Femur (tissue), 1 donor: Measurements from ENCODE around the gene SELE.

ENCODE experiments used
- DNase-seq: peaks from one replicate; pipeline ENCODE4 v3.0.0-alpha.2; 2017

SELE gene

GRCh38 chr1:169681140-169681539 lies 52.7 kb downstream of the SELE start:
- no peak for DNase-seq

- DNase-seq = no peak
These were observed 53.4 kb downstream of the SELE start for GRCh38 chr1:169680377-169681019.

- no peak for DNase-seq
These were observed 54.2 kb downstream of the SELE start for GRCh38 chr1:169679692-169680091.

DNA sequence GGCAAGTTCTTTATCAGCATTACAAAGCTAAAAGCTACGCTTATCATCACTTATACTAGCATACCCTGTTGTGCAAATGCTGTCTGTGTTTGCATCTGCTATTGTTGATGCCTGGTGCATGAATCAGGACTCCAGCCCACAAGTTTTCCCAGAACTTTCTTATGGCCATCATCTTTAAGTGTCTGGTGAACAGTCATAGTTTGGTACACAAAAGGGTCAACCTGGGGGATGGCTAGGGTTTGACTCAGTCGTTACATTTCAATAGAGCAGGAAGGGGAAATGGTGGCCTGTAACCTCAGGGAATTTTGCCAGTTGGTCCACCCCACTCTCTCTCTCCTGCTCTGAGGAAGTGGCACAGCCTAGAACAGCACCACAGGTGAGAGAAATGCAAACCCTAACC lies 57.9 kb downstream of the SELE start:
- DNase-seq = no peak
